Calu3 (cell line): ENCODE data around the gene TNNI3K. TPM values are rescaled to one million over a fixed set of nuclear protein-coding genes. Genes with fewer than 3 reads are reported as not detected.

ENCODE experiments used
- BruUV-seq: library from RNA; stranded (reverse); fragments of 400-500 nt; replicated peaks from 2 replicates; lab custom pipeline; 2021; lab: Mats Ljungman, UMichigan
- CTCF ChIA-PET: fragments of 300-600 bp; sonication (Branson Sonifier 250); formaldehyde crosslinking; loops from one replicate; lab custom pipeline; 2022; ENCODE audit warnings: antibody characterized with exemption; lab: Charles Lee
- DNase-seq: peaks from one replicate; pipeline ENCODE4 v3.0.0; 2022
- H3K27ac Mint-ChIP-seq: one replicate; pipeline ENCODE4 v1.8.0; 2022; ENCODE audit warnings: mixed read lengths; ENCODE audit not compliant: unreplicated experiment
- H3K27me3 Mint-ChIP-seq: one replicate; pipeline ENCODE4 v1.8.0; 2022; ENCODE audit warnings: mixed read lengths; ENCODE audit not compliant: unreplicated experiment
- H3K36me3 Mint-ChIP-seq: one replicate; pipeline ENCODE4 v1.8.0; 2022; ENCODE audit warnings: mild to moderate bottlenecking, moderate library complexity, mixed read lengths; ENCODE audit not compliant: insufficient read depth, unreplicated experiment
- H3K4me1 Mint-ChIP-seq: one replicate; pipeline ENCODE4 v1.8.0; 2022; ENCODE audit warnings: mild to moderate bottlenecking, low read depth, mixed read lengths; ENCODE audit not compliant: unreplicated experiment
- H3K4me3 Mint-ChIP-seq: one replicate; pipeline ENCODE4 v1.8.0; 2022; ENCODE audit warnings: mild to moderate bottlenecking, low read depth, moderate library complexity, mixed read lengths; ENCODE audit not compliant: unreplicated experiment
- H3K9me3 Mint-ChIP-seq: one replicate; pipeline ENCODE4 v1.8.0; 2022; ENCODE audit warnings: low read depth, mixed read lengths; ENCODE audit not compliant: unreplicated experiment
- CTCF ChIP-seq: fragments of 200-600 bp; IDR thresholded peaks from one replicate; pipeline ENCODE4 v1.8.0; 2022; ENCODE audit warnings: antibody characterized with exemption; ENCODE audit not compliant: unreplicated experiment
- intact Hi-C: fragments of 100-400 bp; cut with micrococcal nuclease; formaldehyde crosslinking; loops from one replicate; pipeline ENCODE4 v1.10.0; 2022; ENCODE audit not compliant: unreplicated experiment
- total RNA-seq: library from RNA; stranded (reverse); gene quantifications from 2 replicates; pipeline ENCODE4 v1.2.3, GENCODE V29; 2022

Gene TNNI3K
- total RNA-seq, 1 experiment from 2014 or later, result not detected

- no TSS peak for BruUV-seq
- H3K9me3 Mint-ChIP-seq, result no peaks in the 10 kb centered on the region
- H3K27ac Mint-ChIP-seq, result peak overlapping the region; percentile 88
- no peak for TF ChIP-seq CTCF
- peak overlapping the region; percentile 92 for H3K4me3 Mint-ChIP-seq
- H3K27me3 Mint-ChIP-seq, result no peaks in the 10 kb centered on the region
- DNase-seq, result no peak
- H3K36me3 Mint-ChIP-seq, result peaks cover 18% of the 10 kb centered on the region
- CTCF ChIA-PET, result no interaction called here
- H3K4me1 Mint-ChIP-seq, result no peaks in the 10 kb centered on the region
- intact Hi-C loops, result loop anchor here (10.0 kb wide), 1 partner anchor 268 kb away; no protein-coding TSS in a partner anchor
These were observed 37.9 kb upstream of the TNNI3K start for GRCh38 chr1:74197255-74197654.

GRCh38 chr1:74197657-74198552, 37.3 kb upstream of the TNNI3K start, which contains the start of the genes FPGT and LRRIQ3:
Gene FPGT (plus strand): TSS chr1:74198242. CDS start chr1:74198279, 37 bp downstream.
Gene LRRIQ3 (minus strand): TSS chr1:74198176. CDS start chr1:74183684, 14,492 bp downstream.
- no TSS peak for BruUV-seq
- intact Hi-C loops, result loop anchor here (10.0 kb wide), 1 partner anchor 267 kb away; no protein-coding TSS in a partner anchor
- Mint-ChIP-seq H3K9me3 (no peaks in the 10 kb centered on the region), H3K4me1 (no peaks in the 10 kb centered on the region), H3K36me3 (peaks cover 18% of the 10 kb centered on the region), H3K4me3 (peak within 1 kb of the TSS; percentile 92), H3K27ac (peak within 1 kb of the TSS; percentile 88), H3K27me3 (no peaks in the 10 kb centered on the region)
- DNase-seq, result peak; percentile 96
- no peak for TF ChIP-seq CTCF
- CTCF ChIA-PET, result no interaction called here

- Mint-ChIP-seq H3K4me1 (no peaks in the 10 kb centered on the region), H3K27ac (no peak overlapping the region), H3K36me3 (peaks cover 18% of the 10 kb centered on the region), H3K9me3 (no peaks in the 10 kb centered on the region), H3K4me3 (no peak overlapping the region), H3K27me3 (no peaks in the 10 kb centered on the region)
- intact Hi-C loops, result loop anchor here (10.0 kb wide), 1 partner anchor 265 kb away; no protein-coding TSS in a partner anchor
- CTCF ChIA-PET, result no interaction called here
- TF ChIP-seq CTCF, result no peak
- no TSS peak for BruUV-seq
- DNase-seq, result no peak
These were observed 35.7 kb upstream of the TNNI3K start for GRCh38 chr1:74199504-74199903.

- BruUV-seq, result no TSS peak
- no peaks in the 10 kb centered on the region for H3K9me3 Mint-ChIP-seq
- H3K4me3 Mint-ChIP-seq, result no peak overlapping the region
- no peaks in the 10 kb centered on the region for H3K4me1 Mint-ChIP-seq
- no peak for DNase-seq
- H3K27ac Mint-ChIP-seq, result no peak overlapping the region
- no peaks in the 10 kb centered on the region for H3K27me3 Mint-ChIP-seq
- no peak for TF ChIP-seq CTCF
- CTCF ChIA-PET, result no interaction called here
- intact Hi-C loops, result no loop called here
- no peaks in the 10 kb centered on the region for H3K36me3 Mint-ChIP-seq
These were observed 29.9 kb upstream of the TNNI3K start for GRCh38 chr1:74205266-74205665.
